Uterus (tissue), 2 donors: ENCODE results near the gene WDR64.

Source experiments
- POLR2A ChIP-seq, 2 donors: fragments of 450-650 bp; IDR thresholded peaks; one replicate each; pipeline ENCODE4 v1.6.1; 2016; ENCODE audit warnings: antibody characterized with exemption in 2 of 2, mild to moderate bottlenecking in 1 of 2, moderate library complexity in 1 of 2
- TF ChIP-seq, protein P1 (sequence below), 4 experiments: fragments of 200-600 bp in 2 of 4; fragments of 450-650 bp in 2 of 4; sonication (generic) in 2 of 4; IDR thresholded peaks; one replicate each; pipeline ENCODE4 v1.5.1; 2016 to 2019; ENCODE audit warnings: antibody characterized with exemption in 4 of 4, mild to moderate bottlenecking in 2 of 4, moderate library complexity in 1 of 4

DNA sequence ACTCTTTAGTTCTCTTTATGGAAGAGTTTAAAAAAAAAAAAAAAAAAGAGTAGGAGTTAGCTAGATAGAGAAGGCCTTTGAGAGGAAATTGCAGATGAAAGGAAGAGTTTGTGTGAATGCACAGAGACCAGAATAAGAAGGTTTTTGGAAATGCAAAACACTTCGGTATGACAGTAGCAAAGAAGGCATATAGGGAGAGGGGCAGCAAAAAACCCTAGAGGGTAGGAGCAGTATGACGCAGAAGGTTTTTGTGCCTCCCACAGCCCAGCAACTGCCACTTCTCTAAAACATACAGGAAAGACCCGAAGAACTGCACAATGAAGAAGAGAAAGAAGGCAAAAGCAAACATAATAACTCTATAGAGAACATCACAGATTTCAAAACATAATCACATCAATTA is 84.3 kb downstream of the WDR64 start:
- TF ChIP-seq, protein P1, sequence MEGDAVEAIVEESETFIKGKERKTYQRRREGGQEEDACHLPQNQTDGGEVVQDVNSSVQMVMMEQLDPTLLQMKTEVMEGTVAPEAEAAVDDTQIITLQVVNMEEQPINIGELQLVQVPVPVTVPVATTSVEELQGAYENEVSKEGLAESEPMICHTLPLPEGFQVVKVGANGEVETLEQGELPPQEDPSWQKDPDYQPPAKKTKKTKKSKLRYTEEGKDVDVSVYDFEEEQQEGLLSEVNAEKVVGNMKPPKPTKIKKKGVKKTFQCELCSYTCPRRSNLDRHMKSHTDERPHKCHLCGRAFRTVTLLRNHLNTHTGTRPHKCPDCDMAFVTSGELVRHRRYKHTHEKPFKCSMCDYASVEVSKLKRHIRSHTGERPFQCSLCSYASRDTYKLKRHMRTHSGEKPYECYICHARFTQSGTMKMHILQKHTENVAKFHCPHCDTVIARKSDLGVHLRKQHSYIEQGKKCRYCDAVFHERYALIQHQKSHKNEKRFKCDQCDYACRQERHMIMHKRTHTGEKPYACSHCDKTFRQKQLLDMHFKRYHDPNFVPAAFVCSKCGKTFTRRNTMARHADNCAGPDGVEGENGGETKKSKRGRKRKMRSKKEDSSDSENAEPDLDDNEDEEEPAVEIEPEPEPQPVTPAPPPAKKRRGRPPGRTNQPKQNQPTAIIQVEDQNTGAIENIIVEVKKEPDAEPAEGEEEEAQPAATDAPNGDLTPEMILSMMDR (IDR thresholded peaks at IDR 0.05), result no peak
- no peak for TF ChIP-seq POLR2A (IDR thresholded peaks at IDR 0.05)
